M059J (cell line): ENCODE measurements around the gene HRH2. TPM values are rescaled to one million over a fixed set of nuclear protein-coding genes. Genes with fewer than 3 reads are reported as not detected.
"Not testable (repeated sequence)": the region's sequence is repeated elsewhere in the genome, so short reads cannot be mapped to it uniquely, and the experiment has no call there.

Source experiments
- DNase-seq: peaks from one replicate; pipeline ENCODE4 v3.0.0-alpha.2; 2012; ENCODE audit warnings: low read depth
- total RNA-seq: library from RNA; depleted of rRNA; stranded (reverse); fragments of >200 nt; shearing (Covaris generic); gene quantifications from 2 replicates; pipeline ENCODE4 v1.2.3, GENCODE V29; 2014

The HRH2 gene
- total RNA-seq, 1 experiment from 2014 or later, result 0.20 TPM

DNA sequence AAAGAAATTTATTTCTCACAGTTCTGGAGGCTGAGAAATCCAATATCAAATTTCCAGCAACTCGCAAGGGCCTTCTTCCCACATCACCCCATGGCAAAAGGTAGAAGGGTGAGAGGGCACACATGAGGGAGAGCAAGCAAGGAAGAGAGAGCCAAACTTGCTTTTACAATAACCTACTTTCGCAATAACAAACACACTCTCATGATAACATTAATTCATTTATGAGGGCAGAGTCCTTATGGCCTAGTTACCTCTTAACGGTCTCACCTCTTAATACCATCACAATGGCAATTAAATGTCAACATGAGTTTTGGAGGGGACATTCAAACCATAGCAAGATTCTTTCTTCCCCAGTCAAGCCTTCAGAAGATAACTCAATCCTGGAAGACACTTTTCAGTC is 11.6 kb upstream of the HRH2 start:
- no peak for DNase-seq

- no peak for DNase-seq
Measured at GRCh38 chr5:175649967-175650366, 7.9 kb upstream of the HRH2 start.

GRCh38 chr5:175650430-175651205 is 7.3 kb upstream of the HRH2 start:
- DNase-seq, result not testable (repeated sequence)

GRCh38 chr5:175652741-175653663 is 4.9 kb upstream of the HRH2 start:
- DNase-seq, result peak; percentile 61

DNA sequence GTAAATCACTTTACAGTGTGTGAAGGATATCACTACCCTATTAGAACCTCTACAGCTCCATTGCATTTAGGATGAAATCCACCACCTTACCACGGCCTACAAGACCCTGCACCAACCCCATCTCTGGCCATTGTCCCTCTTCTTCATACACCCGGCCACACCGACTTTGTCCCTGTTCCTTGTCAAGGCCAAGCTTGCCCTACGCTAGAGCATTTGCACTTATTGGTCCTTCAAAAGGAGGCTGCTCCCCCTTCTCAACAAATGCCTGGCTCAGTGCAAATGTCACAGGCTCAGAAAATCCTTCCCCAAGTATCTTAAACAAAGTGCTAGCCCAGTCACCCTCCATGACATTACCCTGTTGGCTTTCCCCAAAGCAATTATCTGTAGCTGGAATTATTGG is 4.1 kb upstream of the HRH2 start:
- DNase-seq, result no peak

DNA sequence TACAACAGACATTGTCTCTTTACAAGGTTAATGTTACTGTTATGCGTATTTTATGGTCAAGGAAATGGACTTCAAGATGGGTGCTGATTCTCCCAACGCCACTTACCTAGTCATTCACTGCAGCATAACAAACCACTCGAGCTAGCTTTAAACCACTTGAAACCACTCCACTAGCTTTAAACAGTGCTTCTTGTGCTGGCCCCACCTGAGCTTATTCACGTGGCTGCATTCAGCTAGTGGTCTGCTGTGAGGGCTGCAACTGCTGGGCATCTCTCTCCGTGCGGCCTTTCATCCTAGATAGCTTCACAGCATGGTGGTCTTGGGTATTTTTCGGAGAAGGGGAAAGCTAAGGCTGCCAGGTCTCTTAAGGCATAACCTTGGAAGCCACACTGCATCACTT is 3.5 kb upstream of the HRH2 start:
- no peak for DNase-seq

- peak; percentile 70 for DNase-seq
Measured at GRCh38 chr5:175654807-175655206, 3.1 kb upstream of the HRH2 start.

- DNase-seq, result no peak
Measured at GRCh38 chr5:175655411-175655810, 2.5 kb upstream of the HRH2 start.

DNA sequence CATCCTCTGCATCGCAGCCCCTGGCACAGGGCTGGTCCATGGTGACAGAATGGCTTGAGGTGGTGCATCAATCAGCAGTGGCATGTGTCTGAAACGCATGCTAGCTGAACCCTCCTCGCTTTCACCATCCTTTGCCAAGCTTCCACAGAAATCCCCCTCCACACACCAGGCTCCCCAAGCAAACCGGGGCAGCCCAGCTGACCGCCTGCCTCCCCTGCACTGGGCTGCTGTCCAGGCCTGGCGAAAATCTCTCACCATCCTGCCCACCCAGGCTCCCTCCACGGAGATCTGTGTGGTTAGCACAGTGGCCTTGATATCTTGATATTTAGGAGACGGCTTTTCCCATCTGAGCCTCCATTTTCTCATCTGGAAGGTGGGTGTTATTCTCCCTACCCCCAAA is 905 bp upstream of the HRH2 start:
- DNase-seq, result no peak

DNA sequence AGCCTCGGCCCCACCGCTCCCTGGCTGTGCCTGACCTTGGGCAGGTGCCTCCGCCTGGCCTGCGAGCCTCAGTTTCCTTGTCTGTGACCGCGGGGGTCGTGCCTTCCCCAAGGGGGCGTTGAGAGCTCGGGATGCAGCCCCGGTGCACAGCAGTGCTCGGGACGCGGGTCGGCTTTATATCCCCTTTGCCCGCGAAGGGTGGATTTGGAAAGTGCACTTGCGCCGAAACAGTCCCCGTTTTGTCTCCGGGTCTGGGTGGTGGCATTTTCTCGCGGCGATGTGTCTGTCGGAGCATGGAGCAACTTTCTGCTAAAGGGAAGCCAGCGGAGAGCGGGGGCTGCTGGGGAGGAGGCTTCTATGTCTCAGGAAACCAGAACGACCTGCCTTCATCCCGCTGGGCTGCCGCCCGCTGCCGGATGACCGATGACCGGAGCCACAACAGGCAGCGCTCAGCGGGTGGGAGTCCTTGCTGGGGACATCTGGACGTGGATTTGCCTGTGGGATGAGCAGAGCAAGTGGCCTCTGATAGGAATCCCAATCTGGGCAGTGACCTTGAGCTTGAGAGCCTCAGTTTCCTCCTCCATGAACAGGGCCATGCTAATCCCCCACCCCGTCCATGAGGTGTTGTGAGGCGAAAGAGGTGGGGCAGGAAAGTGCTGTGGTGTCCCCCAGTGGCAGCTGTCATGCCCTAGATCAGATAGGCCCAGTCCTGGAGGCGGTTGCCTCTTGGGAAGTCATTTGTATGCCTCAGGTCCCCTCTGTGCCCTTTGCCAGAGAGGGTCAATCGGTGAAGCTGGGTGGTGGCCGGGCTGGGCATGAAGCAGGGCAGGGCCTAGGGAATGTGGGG is 651 bp downstream of the HRH2 start:
- peak; percentile 5 for DNase-seq

GRCh38 chr5:175659546-175660253 is 1.8 kb downstream of the HRH2 start:
- DNase-seq, result no peak

- peak; percentile 23 for DNase-seq
Measured at GRCh38 chr5:175663186-175664184, 5.6 kb downstream of the HRH2 start.

- DNase-seq, result no peak
Measured at GRCh38 chr5:175664723-175665122, 6.9 kb downstream of the HRH2 start.

DNA sequence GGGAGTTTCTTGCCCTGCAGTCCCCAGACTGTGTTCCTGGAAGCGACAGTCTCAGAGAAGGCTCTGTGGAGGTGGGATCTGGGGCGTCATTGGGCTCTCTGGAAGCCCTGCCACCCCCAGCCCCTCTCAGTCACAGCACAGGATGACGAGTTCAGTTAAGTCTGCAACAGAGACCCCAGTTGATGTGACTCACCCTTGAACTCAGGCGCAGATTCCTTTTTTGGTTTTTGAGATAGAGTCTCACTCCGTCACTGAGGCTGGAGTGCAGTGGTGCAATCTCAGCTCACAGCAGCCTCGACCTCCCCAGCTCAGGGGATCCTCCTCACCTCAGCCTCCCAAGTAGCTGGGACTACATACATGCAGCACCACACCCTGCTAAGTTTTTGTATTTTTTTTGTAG is 8.3 kb downstream of the HRH2 start:
- DNase-seq, result no peak

- DNase-seq, result no peak
Measured at GRCh38 chr5:175668006-175668405, 10.1 kb downstream of the HRH2 start.

- DNase-seq, result no peak
Measured at GRCh38 chr5:175670372-175670771, 12.5 kb downstream of the HRH2 start.

DNA sequence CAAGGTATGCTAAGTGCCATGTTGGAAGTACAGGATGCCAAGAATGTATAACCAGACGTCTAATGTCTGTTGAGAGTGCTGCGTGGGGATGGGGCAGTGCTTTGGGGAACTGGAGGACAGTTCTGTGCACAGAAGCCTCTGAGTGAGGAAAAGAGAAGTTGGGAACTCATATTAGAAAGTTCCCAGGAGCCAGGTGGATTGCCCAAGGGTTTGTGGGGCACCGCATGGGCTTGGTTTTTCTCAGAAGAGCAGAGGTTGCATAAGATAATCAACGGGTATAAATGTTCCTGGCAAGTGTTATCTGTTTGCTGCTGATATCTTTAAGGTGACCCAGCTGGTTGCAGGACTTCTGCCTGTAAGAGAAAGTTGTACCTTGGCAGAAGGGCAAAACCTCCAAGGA is 13.1 kb downstream of the HRH2 start:
- no peak for DNase-seq

DNA sequence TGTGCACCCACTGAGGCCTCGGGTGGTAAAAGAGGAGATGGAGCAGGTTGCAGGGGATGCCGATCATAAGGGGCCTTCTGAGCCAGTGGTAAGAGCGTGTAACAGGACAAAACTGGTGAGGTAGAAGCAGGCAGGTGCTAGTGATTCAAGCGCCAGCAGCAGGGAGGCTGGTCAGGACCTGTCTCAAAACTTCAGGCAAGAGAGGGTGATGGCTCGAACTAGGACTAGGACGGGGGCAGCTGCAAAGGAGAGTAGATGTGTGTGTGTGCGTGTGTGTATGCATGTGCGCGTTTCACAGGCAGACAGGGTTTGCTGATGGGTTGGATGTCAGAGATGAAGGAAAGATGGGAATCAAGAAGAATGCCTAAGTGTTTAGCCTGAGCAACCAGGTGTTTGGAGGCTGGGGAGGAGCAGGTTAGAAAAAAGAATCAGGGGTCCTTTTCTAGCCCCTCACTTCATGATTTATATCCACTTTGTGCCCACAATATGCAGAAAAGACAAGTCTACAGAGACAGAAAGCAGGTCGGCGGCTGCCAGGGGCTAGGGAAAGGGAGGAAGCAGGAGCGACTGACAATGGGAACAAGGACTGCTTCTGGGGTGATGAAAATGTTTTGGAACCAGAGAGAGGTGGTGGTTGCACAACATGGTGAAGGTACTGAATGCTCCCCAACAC is 15.2 kb downstream of the HRH2 start:
- DNase-seq, result no peak

DNA sequence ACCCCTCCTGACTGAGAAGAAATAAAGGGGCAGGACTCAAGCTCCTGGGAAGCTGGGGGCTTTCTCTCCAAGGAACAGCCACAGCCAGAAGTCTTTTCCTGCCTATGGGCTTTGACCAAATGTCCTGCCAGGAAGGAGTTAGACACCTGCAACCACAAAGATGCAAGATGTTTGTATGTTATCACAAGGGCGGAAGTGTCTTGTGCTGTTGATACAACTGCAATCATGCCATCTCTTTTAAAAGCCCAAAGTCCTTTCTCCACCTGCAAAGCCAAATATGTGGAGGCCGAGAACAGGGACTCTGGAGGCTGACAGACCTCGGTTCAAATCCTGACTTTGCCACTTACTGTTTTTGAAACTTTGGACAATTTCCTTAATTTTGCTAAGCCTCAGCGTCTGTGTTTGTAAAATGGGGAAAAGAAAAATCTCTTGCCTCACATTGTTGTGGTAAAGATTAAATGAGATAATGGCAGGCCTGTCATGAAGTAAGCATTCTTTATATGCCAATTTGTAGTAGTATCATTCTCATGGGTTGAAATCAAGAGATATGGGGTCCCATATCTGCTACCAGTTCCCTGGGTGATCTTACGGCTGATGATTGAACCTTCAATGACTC is 17.0 kb downstream of the HRH2 start:
- no peak for DNase-seq
